ENCODE measurements around the gene C7orf57.

C7orf57 gene

DNA sequence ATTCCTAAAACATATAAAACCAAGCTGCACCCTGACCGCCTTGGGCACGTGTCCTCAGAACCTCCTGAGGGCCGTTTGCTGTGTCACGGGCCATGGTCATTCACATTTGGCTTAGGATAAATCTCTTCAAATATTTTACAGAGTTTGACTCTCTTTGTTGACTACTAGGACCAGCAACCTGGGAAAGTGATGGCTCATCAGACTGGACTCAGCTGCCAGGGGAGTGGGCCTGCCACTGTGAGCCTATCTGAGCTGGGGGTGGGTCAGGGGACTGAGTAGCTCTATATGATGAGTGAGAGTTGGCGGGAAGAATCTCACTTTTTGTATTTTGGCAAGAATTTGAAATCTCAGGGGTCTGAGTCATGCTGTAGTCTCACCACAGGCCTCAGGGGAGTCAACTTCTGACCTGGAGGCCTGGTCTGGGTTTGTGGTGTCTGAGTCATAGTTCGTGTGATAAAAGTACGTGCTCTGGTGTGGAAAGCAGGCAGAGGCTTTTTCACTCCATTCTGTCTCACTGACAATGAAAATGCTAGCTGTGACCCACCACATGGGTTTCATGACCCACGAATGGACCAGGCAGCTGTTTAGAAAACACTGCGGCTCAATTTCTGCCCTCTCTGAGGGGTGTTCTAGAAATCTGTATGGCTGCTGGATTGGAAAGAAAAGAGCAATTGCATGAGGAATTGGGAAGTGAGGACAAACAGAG lies 49.5 kb downstream of the C7orf57 start:
- H3K9ac ChIP-seq (ENCODE audit: insufficient read length) = no peak overlapping the region

GRCh38 chr7:48085433-48085791 lies 50.1 kb downstream of the C7orf57 start:
- no peaks in the 10 kb centered on the region for H3K36me3 ChIP-seq (ENCODE audit: insufficient read depth, low read length)
- H3K4me3 ChIP-seq = no peak overlapping the region
- H3K27ac ChIP-seq = no peak overlapping the region
- no peak for DNase-seq (ENCODE audit: low read depth, low spot score)
- no peak for TF ChIP-seq EZH2 (IDR thresholded peaks at IDR 0.05)
- TF ChIP-seq POLR2AphosphoS5 (IDR thresholded peaks at IDR 0.05; ENCODE audit: borderline replicate concordance, low read depth, low read length) = no peak
- no peak for TF ChIP-seq FOXP2 (optimal IDR thresholded peaks at IDR 0.05; ENCODE audit: control extremely low read depth, extremely low read length, insufficient read depth)
- no peak overlapping the region for H3K9ac ChIP-seq (ENCODE audit: insufficient read length)
- H3K9me3 ChIP-seq (ENCODE audit: low read depth, low read length) = no peaks in the 10 kb centered on the region

More for the DNA sequence above, 49.5 kb downstream of the C7orf57 start:
- no peak for TF ChIP-seq POLR2AphosphoS5 (IDR thresholded peaks at IDR 0.05; ENCODE audit: borderline replicate concordance, low read depth, low read length)
- TF ChIP-seq FOXP2 (optimal IDR thresholded peaks at IDR 0.05; ENCODE audit: control extremely low read depth, extremely low read length, insufficient read depth) = no peak
- no peak for TF ChIP-seq EZH2 (IDR thresholded peaks at IDR 0.05)
- DNase-seq (ENCODE audit: low read depth, low spot score) = no peak
- Histone ChIP-seq H3K4me3 (no peak overlapping the region), H3K36me3 (ENCODE audit: insufficient read depth, low read length) (no peaks in the 10 kb centered on the region), H3K9me3 (ENCODE audit: low read depth, low read length) (no peaks in the 10 kb centered on the region), H3K27ac (no peak overlapping the region)

DNA sequence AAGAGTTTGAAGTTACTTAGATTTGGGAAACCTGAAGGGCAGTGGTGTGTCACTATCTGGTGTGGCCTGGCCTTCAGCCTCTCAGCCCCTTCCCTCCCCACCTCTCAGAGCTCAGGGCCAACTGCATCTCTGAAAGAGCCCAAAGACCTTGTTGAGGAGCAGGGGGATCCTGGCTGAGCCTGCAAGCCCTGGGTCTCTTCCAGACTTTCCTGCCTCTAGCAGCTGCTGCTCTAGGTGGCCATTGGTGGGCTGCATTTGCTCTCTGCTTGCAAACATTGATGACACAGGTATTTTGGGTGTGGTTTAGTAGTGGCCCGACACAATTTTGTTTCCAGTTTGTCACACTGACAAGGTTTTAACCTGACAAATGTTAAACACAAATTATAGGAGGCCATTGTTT lies 50.6 kb downstream of the C7orf57 start:
- no peaks in the 10 kb centered on the region for H3K36me3 ChIP-seq (ENCODE audit: insufficient read depth, low read length)
- H3K27ac ChIP-seq = no peak overlapping the region
- H3K9ac ChIP-seq (ENCODE audit: insufficient read length) = no peak overlapping the region
- TF ChIP-seq EZH2 (IDR thresholded peaks at IDR 0.05) = no peak
- no peak for TF ChIP-seq POLR2AphosphoS5 (IDR thresholded peaks at IDR 0.05; ENCODE audit: borderline replicate concordance, low read depth, low read length)
- no peak for TF ChIP-seq FOXP2 (optimal IDR thresholded peaks at IDR 0.05; ENCODE audit: control extremely low read depth, extremely low read length, insufficient read depth)
- no peak overlapping the region for H3K4me3 ChIP-seq
- no peak for DNase-seq (ENCODE audit: low read depth, low spot score)
- H3K9me3 ChIP-seq (ENCODE audit: low read depth, low read length) = no peaks in the 10 kb centered on the region

GRCh38 chr7:48087349-48087748 lies 52.0 kb downstream of the C7orf57 start:
- no peak overlapping the region for H3K4me3 ChIP-seq
- no peak overlapping the region for H3K27ac ChIP-seq
- TF ChIP-seq FOXP2 (optimal IDR thresholded peaks at IDR 0.05; ENCODE audit: control extremely low read depth, extremely low read length, insufficient read depth) = no peak
- TF ChIP-seq EZH2 (IDR thresholded peaks at IDR 0.05) = no peak
- no peak for TF ChIP-seq POLR2AphosphoS5 (IDR thresholded peaks at IDR 0.05; ENCODE audit: borderline replicate concordance, low read depth, low read length)
- H3K9ac ChIP-seq (ENCODE audit: insufficient read length) = no peak overlapping the region
- H3K9me3 ChIP-seq (ENCODE audit: low read depth, low read length) = no peaks in the 10 kb centered on the region
- no peak for DNase-seq (ENCODE audit: low read depth, low spot score)
- no peaks in the 10 kb centered on the region for H3K36me3 ChIP-seq (ENCODE audit: insufficient read depth, low read length)

GRCh38 chr7:48088559-48089045 lies 53.3 kb downstream of the C7orf57 start:
- H3K27ac ChIP-seq = no peak overlapping the region
- H3K4me3 ChIP-seq = peak overlapping the region; percentile 75
- DNase-seq (ENCODE audit: low read depth, low spot score) = peak; percentile 5
- H3K36me3 ChIP-seq (ENCODE audit: insufficient read depth, low read length) = no peaks in the 10 kb centered on the region
- no peak overlapping the region for H3K9ac ChIP-seq (ENCODE audit: insufficient read length)
- no peaks in the 10 kb centered on the region for H3K9me3 ChIP-seq (ENCODE audit: low read depth, low read length)
- TF ChIP-seq FOXP2 (optimal IDR thresholded peaks at IDR 0.05; ENCODE audit: control extremely low read depth, extremely low read length, insufficient read depth) (no peak), EZH2 (IDR thresholded peaks at IDR 0.05) (no peak), POLR2AphosphoS5 (IDR thresholded peaks at IDR 0.05; ENCODE audit: borderline replicate concordance, low read depth, low read length) (peak; percentile 40; the same call in 1 of the 2 replicates)

- H3K27ac ChIP-seq = no peak within 1 kb of the TSS
- no peak for TF ChIP-seq FOXP2 (optimal IDR thresholded peaks at IDR 0.05; ENCODE audit: control extremely low read depth, extremely low read length, insufficient read depth)
- no peak for TF ChIP-seq EZH2 (IDR thresholded peaks at IDR 0.05)
- H3K9ac ChIP-seq (ENCODE audit: insufficient read length) = no peak within 1 kb of the TSS
- no peaks in the 10 kb centered on the region for H3K36me3 ChIP-seq (ENCODE audit: insufficient read depth, low read length)
- no peak for DNase-seq (ENCODE audit: low read depth, low spot score)
- H3K9me3 ChIP-seq (ENCODE audit: low read depth, low read length) = no peaks in the 10 kb centered on the region
- peak within 1 kb of the TSS; percentile 75 for H3K4me3 ChIP-seq
Observed at GRCh38 chr7:48089046-48090003, 54.0 kb downstream of the C7orf57 start, which contains the start of gene UPP1. Gene UPP1, plus strand, starts transcription at chr7:48089265. Its CDS starts 5,519 bp downstream, at chr7:48094784.

GRCh38 chr7:48090095-48090805 lies 54.9 kb downstream of the C7orf57 start:
- no peaks in the 10 kb centered on the region for H3K36me3 ChIP-seq (ENCODE audit: insufficient read depth, low read length)
- no peak for DNase-seq (ENCODE audit: low read depth, low spot score)
- no peaks in the 10 kb centered on the region for H3K9me3 ChIP-seq (ENCODE audit: low read depth, low read length)
- TF ChIP-seq FOXP2 (optimal IDR thresholded peaks at IDR 0.05; ENCODE audit: control extremely low read depth, extremely low read length, insufficient read depth) (no peak), POLR2AphosphoS5 (IDR thresholded peaks at IDR 0.05; ENCODE audit: borderline replicate concordance, low read depth, low read length) (no peak), EZH2 (IDR thresholded peaks at IDR 0.05) (no peak)
- H3K4me3 ChIP-seq = no peak overlapping the region
- no peak overlapping the region for H3K27ac ChIP-seq
- H3K9ac ChIP-seq (ENCODE audit: insufficient read length) = no peak overlapping the region
